HepG2 (cell line): ENCODE results near the gene SPACDR. TPM values are rescaled to one million over a fixed set of nuclear protein-coding genes. Genes with fewer than 3 reads are reported as not detected.

ENCODE experiments used
- CENPX ChIP-seq: sonication (generic); formaldehyde crosslinking; IDR thresholded peaks from 2 replicates; pipeline ENCODE4 v1.9.0; 2021; ENCODE audit warnings: mild to moderate bottlenecking, missing genetic modification reagents, moderate library complexity
- CHCHD3 ChIP-seq: sonication (generic); formaldehyde crosslinking; IDR thresholded peaks from 2 replicates; pipeline ENCODE4 v1.8.0; 2022; ENCODE audit warnings: mild to moderate bottlenecking, missing genetic modification reagents, moderate library complexity
- CHD2 ChIP-seq: IDR thresholded peaks from 2 replicates; pipeline ENCODE4 v1.6.1; 2011; ENCODE audit warnings: low read depth, low read length, improper control_type of control experiment
- E2F5 ChIP-seq: sonication (generic); formaldehyde crosslinking; conservative IDR thresholded peaks from 2 replicates; pipeline ENCODE4 v1.4.0; 2020; ENCODE audit warnings: missing genetic modification reagents
- ELF4 ChIP-seq: sonication (generic); formaldehyde crosslinking; IDR thresholded peaks from 2 replicates; pipeline ENCODE4 v1.5.0; 2020; ENCODE audit warnings: missing genetic modification reagents, mild to moderate bottlenecking, moderate library complexity, borderline replicate concordance
- HHEX ChIP-seq: IDR thresholded peaks from 2 replicates; pipeline ENCODE4 v1.6.1; 2016; ENCODE audit warnings: control low read depth
- KLF9 ChIP-seq: IDR thresholded peaks from 2 replicates; pipeline ENCODE4 v1.6.1; 2016; ENCODE audit warnings: low read depth
- MXD4 ChIP-seq: IDR thresholded peaks from 2 replicates; pipeline ENCODE4 v1.6.1; 2016; ENCODE audit warnings: mild to moderate bottlenecking, missing biosample characterization, missing genetic modification reagents
- NFE2L1 ChIP-seq: sonication (generic); formaldehyde crosslinking; IDR thresholded peaks from 2 replicates; pipeline ENCODE4 v1.4.0; 2020; ENCODE audit warnings: missing genetic modification reagents, mild to moderate bottlenecking, borderline replicate concordance
- PRDM4 ChIP-seq: sonication (generic); formaldehyde crosslinking; IDR thresholded peaks from 2 replicates; pipeline ENCODE4 v1.9.0; 2021; ENCODE audit warnings: missing genetic modification reagents, borderline replicate concordance
- SALL1 ChIP-seq: sonication (generic); formaldehyde crosslinking; IDR thresholded peaks from 2 replicates; pipeline ENCODE4 v1.8.0; 2022; ENCODE audit warnings: mild to moderate bottlenecking, missing genetic modification reagents
- SP5 ChIP-seq: IDR thresholded peaks from 2 replicates; pipeline ENCODE4 v1.6.1; 2016; ENCODE audit warnings: low read depth, borderline replicate concordance
- THAP11 ChIP-seq: IDR thresholded peaks from 2 replicates; pipeline ENCODE4 v1.6.1; 2016; ENCODE audit warnings: missing biosample characterization, missing genetic modification reagents
- TP53 ChIP-seq: sonication (generic); formaldehyde crosslinking; conservative IDR thresholded peaks from 2 replicates; pipeline ENCODE4 v1.4.0; 2020; ENCODE audit warnings: missing genetic modification reagents
- ZBTB2 ChIP-seq: sonication (generic); formaldehyde crosslinking; IDR thresholded peaks from 2 replicates; pipeline ENCODE4 v1.8.0; 2022; ENCODE audit warnings: low read depth, missing genetic modification reagents
- ZBTB3 ChIP-seq: sonication (generic); formaldehyde crosslinking; IDR thresholded peaks from 2 replicates; pipeline ENCODE4 v1.4.0; 2020; ENCODE audit warnings: low read depth, mild to moderate bottlenecking, moderate library complexity, missing genetic modification reagents, borderline replicate concordance
- ZBTB43 ChIP-seq: sonication (generic); formaldehyde crosslinking; conservative IDR thresholded peaks from 2 replicates; pipeline ENCODE4 v1.4.0; 2020; ENCODE audit warnings: missing genetic modification reagents
- ZMYM2 ChIP-seq: sonication (generic); formaldehyde crosslinking; IDR thresholded peaks from 2 replicates; pipeline ENCODE4 v1.8.0; 2022; ENCODE audit warnings: mild to moderate bottlenecking, missing genetic modification reagents
- ZNF256 ChIP-seq: sonication (generic); formaldehyde crosslinking; conservative IDR thresholded peaks from 2 replicates; pipeline ENCODE4 v1.4.0; 2020; ENCODE audit warnings: missing genetic modification reagents
- ZNF530 ChIP-seq: sonication (generic); formaldehyde crosslinking; IDR thresholded peaks from 2 replicates; pipeline ENCODE4 v1.5.0; 2020; ENCODE audit warnings: low read depth, mild to moderate bottlenecking, missing genetic modification reagents
- ZNF691 ChIP-seq: sonication (generic); formaldehyde crosslinking; IDR thresholded peaks from 2 replicates; pipeline ENCODE4 v1.4.0; 2020; ENCODE audit warnings: missing genetic modification reagents, low read depth, mild to moderate bottlenecking, borderline replicate concordance
- ZNF788 ChIP-seq: sonication (generic); formaldehyde crosslinking; IDR thresholded peaks from 2 replicates; pipeline ENCODE4 v1.5.0; 2020; ENCODE audit warnings: mild to moderate bottlenecking, missing genetic modification reagents, borderline replicate concordance
- polyA plus RNA-seq, 8 experiments: library from polyadenylated mRNA; depleted of rRNA in 3 of 8; stranded (reverse) in 7 of 8; unstranded in 1 of 8; fragments of >200 nt; fragmentation: Illumina TruSeq in 4 of 8; extraction: Trizol in 4 of 8; gene quantifications; 2 replicates each; pipeline versions ENCODE4 v1.2.1 to v1.2.3, GENCODE V29; 2011 to 2016; ENCODE audit warnings: low read depth in 4 of 8, missing spikeins in 1 of 8, mixed read lengths in 1 of 8; ENCODE audit not compliant: insufficient read depth in 1 of 8
- total RNA-seq, 5 experiments: library from RNA; depleted of rRNA; stranded (reverse); fragments of >200 nt; fragmentation: Illumina TruSeq; extraction: Trizol; gene quantifications; 2 replicates each; pipeline ENCODE4 v1.2.3, GENCODE V29; 2016; ENCODE audit warnings: low read depth in 1 of 5

Gene SPACDR
- total and polyA plus RNA-seq, 2 of the 13 experiments (the other 11 are each of a cell fraction or from before 2014, with no cell fraction given): 0.41 TPM; not detected in 1

GRCh38 chr7:100429637-100430492 lies 34.2 kb downstream of the SPACDR start, which contains the start of gene MEPCE (continued):
- TF ChIP-seq ZBTB43 (CRISPR knock-in tag): no peak
- TF ChIP-seq KLF9 (CRISPR knock-in tag): no peak
- peak; percentile 42; the same call in 1 of the 2 replicates for TF ChIP-seq E2F5
- TF ChIP-seq ZNF691 (CRISPR knock-in tag): no peak
- TF ChIP-seq SALL1 (CRISPR knock-in tag): peak; percentile 35
- TF ChIP-seq ZNF256 (CRISPR knock-in tag): no peak
- TF ChIP-seq ELF4 (CRISPR knock-in tag): no peak; the same call in 1 of the 2 replicates
- no peak for TF ChIP-seq PRDM4 (CRISPR knock-in tag)
- peak; percentile 88 for TF ChIP-seq CHD2
- TF ChIP-seq CENPX (CRISPR knock-in tag): no peak
- TF ChIP-seq MXD4 (CRISPR knock-in tag): no peak
- no peak for TF ChIP-seq ZNF788
- TF ChIP-seq ZNF530 (CRISPR knock-in tag): no peak
- no peak for TF ChIP-seq ZMYM2 (CRISPR knock-in tag)
- no peak for TF ChIP-seq NFE2L1 (CRISPR knock-in tag)
- no peak for TF ChIP-seq ZBTB2
- no peak for TF ChIP-seq HHEX (CRISPR knock-in tag)
- TF ChIP-seq THAP11 (CRISPR knock-in tag): no peak
- TF ChIP-seq CHCHD3: no peak
- no peak for TF ChIP-seq ZBTB3 (CRISPR knock-in tag)
- TF ChIP-seq SP5 (CRISPR knock-in tag): no peak
- no peak for TF ChIP-seq TP53 (CRISPR knock-in tag)
